GM12878 (cell line): ENCODE measurements around the gene PDCD1LG2. TPM values are rescaled to one million over a fixed set of nuclear protein-coding genes. Genes with fewer than 3 reads are reported as not detected.

Source experiments
- ATAC-seq: fragments of 200-7000 bp; cut with Tn5 transposase; 3 replicates; pipeline ENCODE4 v1.9.1; 2020; ENCODE audit warnings: mild to moderate bottlenecking, moderate library complexity
- BruUV-seq: library from RNA; stranded (reverse); fragments of 400-500 nt; replicated peaks from 2 replicates; lab custom pipeline; 2021; lab: Mats Ljungman, UMichigan
- CTCF ChIA-PET: fragments of 300-600 bp; sonication (Branson Sonifier 250); formaldehyde crosslinking; extraction: SDS; loops from one replicate; lab custom pipeline; 2021; ENCODE audit warnings: inconsistent platforms; lab: Yijun Ruan, JAX
- POLR2A ChIA-PET: fragments of 350-600 bp; formaldehyde crosslinking; extraction: SDS; loops from one replicate; lab custom pipeline; 2021; ENCODE audit warnings: inconsistent platforms; lab: Charles Lee
- RAD21 ChIA-PET: fragments of 300-600 bp; sonication (Branson Sonifier 250); formaldehyde crosslinking; loops from one replicate; lab custom pipeline; 2023; ENCODE audit warnings: antibody characterized with exemption; ENCODE audit not compliant: unreplicated experiment; lab: Charles Lee
- SMC1A ChIA-PET: fragments of 300-600 bp; sonication (Branson Sonifier 250); formaldehyde crosslinking; loops from one replicate; lab custom pipeline; 2023; ENCODE audit not compliant: unreplicated experiment, uncharacterized antibody; lab: Charles Lee
- DNase-seq: peaks from one replicate; pipeline ENCODE4 v3.0.0-alpha.2; 2011; ENCODE audit warnings: low read depth, low spot score
- FAIRE-seq: peaks from 3 replicates; lab custom pipeline; 2011; peaks lifted over from hg19 to GRCh38; lab: Jason Lieb, UNC
- H2AFZ ChIP-seq: 2 replicates; pipeline ENCODE4 v1.6.0; 2011; ENCODE audit warnings: low read depth, low read length, control low read depth; ENCODE audit not compliant: control insufficient read depth
- H3K27ac ChIP-seq: 2 replicates; pipeline ENCODE4 v1.5.1; 2011; ENCODE audit warnings: control low read depth; ENCODE audit not compliant: control insufficient read depth, insufficient read depth
- H3K27me3 ChIP-seq, 2 experiments: replicated peaks in 1 of 2; 2 replicates each; pipeline versions ENCODE4 v1.6.0 to v1.6.1; 2011; ENCODE audit warnings: low read length in 1 of 2; ENCODE audit not compliant: control insufficient read depth in 2 of 2, insufficient read depth in 2 of 2
- H3K36me3 ChIP-seq, 2 experiments: 2 replicates each; pipeline ENCODE4 v1.5.1; 2011; ENCODE audit warnings: low read length in 1 of 2; ENCODE audit not compliant: control insufficient read depth in 2 of 2, insufficient read depth in 2 of 2
- H3K4me1 ChIP-seq: 2 replicates; pipeline ENCODE4 v1.6.1; 2011; ENCODE audit warnings: mild to moderate bottlenecking, low read length, moderate library complexity, mixed read lengths; ENCODE audit not compliant: control insufficient read depth, insufficient read depth
- H3K4me2 ChIP-seq: 2 replicates; pipeline ENCODE4 v1.6.0; 2011; ENCODE audit warnings: control low read depth; ENCODE audit not compliant: control insufficient read depth, insufficient read depth
- H3K4me3 ChIP-seq: fragments of 200-600 bp; sonication (generic); 2 replicates; pipeline ENCODE4 v1.5.1; 2016
- H3K79me2 ChIP-seq: 2 replicates; pipeline ENCODE4 v1.6.0; 2011; ENCODE audit warnings: low read length; ENCODE audit not compliant: control insufficient read depth, insufficient read depth
- H3K9ac ChIP-seq: 2 replicates; pipeline ENCODE4 v1.8.0; 2011; ENCODE audit warnings: low read length, control low read depth, mixed read lengths; ENCODE audit not compliant: control insufficient read depth, insufficient read depth
- H3K9me3 ChIP-seq: replicated peaks from 3 replicates; pipeline ENCODE4 v1.5.1; 2011; ENCODE audit warnings: mild to moderate bottlenecking, low read length; ENCODE audit not compliant: control insufficient read depth, insufficient read depth
- H4K20me1 ChIP-seq: 2 replicates; pipeline ENCODE4 v1.6.0; 2011; ENCODE audit not compliant: control insufficient read depth, insufficient read depth
- ATF7 ChIP-seq: fragments of 450-650 bp; IDR thresholded peaks from 2 replicates; pipeline ENCODE4 v1.6.1; 2016; ENCODE audit warnings: low read depth, mild to moderate bottlenecking
- BCL11A ChIP-seq: IDR thresholded peaks from 2 replicates; pipeline ENCODE4 v1.6.1; 2011; ENCODE audit warnings: low read depth, low read length
- FOXM1 ChIP-seq: IDR thresholded peaks from 2 replicates; pipeline ENCODE4 v1.6.1; 2012; ENCODE audit warnings: low read depth, mild to moderate bottlenecking, inconsistent platforms, low read length, moderate library complexity
- HDAC6 ChIP-seq: fragments of 200-600 bp; sonication (generic); IDR thresholded peaks from one replicate; pipeline ENCODE4 v1.8.0; 2017; ENCODE audit warnings: antibody characterized with exemption; ENCODE audit not compliant: unreplicated experiment
- IKZF2 ChIP-seq, 2 experiments: fragments of 450-650 bp; IDR thresholded peaks; 2 replicates each; pipeline ENCODE4 v1.6.1; 2017; ENCODE audit warnings: mild to moderate bottlenecking in 2 of 2, moderate library complexity in 2 of 2
- IRF4 ChIP-seq: IDR thresholded peaks from 2 replicates; pipeline ENCODE4 v1.6.1; 2011; ENCODE audit warnings: low read depth, low read length
- MEF2B ChIP-seq: fragments of 450-650 bp; IDR thresholded peaks from 2 replicates; pipeline ENCODE4 v1.6.1; 2018; ENCODE audit warnings: mild to moderate bottlenecking, moderate library complexity; ENCODE audit not compliant: partially characterized antibody, poor library complexity, severe bottlenecking
- MYB ChIP-seq: fragments of 150-350 bp; IDR thresholded peaks from 2 replicates; pipeline ENCODE4 v1.6.1; 2014; ENCODE audit warnings: mild to moderate bottlenecking, low read depth, low read length, borderline replicate concordance
- NFIC ChIP-seq: IDR thresholded peaks from 2 replicates; pipeline ENCODE4 v1.6.1; 2012; ENCODE audit warnings: low read depth, mild to moderate bottlenecking, inconsistent platforms, low read length, moderate library complexity
- POLR2AphosphoS2 ChIP-seq: IDR thresholded peaks from 2 replicates; pipeline ENCODE4 v1.6.1; 2011; ENCODE audit warnings: low read depth, mild to moderate bottlenecking, low read length, improper control_type of control experiment, moderate library complexity
- ZNF217 ChIP-seq: fragments of 450-650 bp; IDR thresholded peaks from 2 replicates; pipeline ENCODE4 v1.6.1; 2017; ENCODE audit warnings: antibody characterized with exemption, mild to moderate bottlenecking
- WGBS: methylation state at CpG from one replicate; pipeline ENCODE4 v1.1.6; 2016; ENCODE audit warnings: low lambda C conversion rate; ENCODE audit not compliant: insufficient replicate concordance, insufficient coverage; ENCODE audit errors: missing lambda C conversion rate; 5-methylcytosine and 5-hydroxymethylcytosine counted together
- in situ Hi-C: fragments of 300-500 bp; cut with MboI; formaldehyde crosslinking; loops from 9 replicates; pipeline ENCODE4 v1.14.3; 2018; ENCODE audit warnings: mixed read lengths
- intact Hi-C: fragments of 100-400 bp; cut with micrococcal nuclease; formaldehyde crosslinking; loops from one replicate; pipeline ENCODE4 v1.14.2; 2022; ENCODE audit not compliant: unreplicated experiment
- polyA plus RNA-seq, 11 experiments: library from polyadenylated mRNA; depleted of rRNA in 4 of 11; unstranded in 6 of 11; stranded (reverse) in 5 of 11; fragments of >200 nt; fragmentation: Nextera tagmentation in 4 of 11; fragmentation: Illumina TruSeq in 1 of 11; extraction: Ambion mirVana in 4 of 11; extraction: Trizol in 1 of 11; gene quantifications; 1 replicate in 1 of 11; 2 replicates in 10 of 11; pipeline versions ENCODE4 v1.2.1 to v1.2.3, GENCODE V29; 2011 to 2016; ENCODE audit warnings: inconsistent platforms in 2 of 11, missing spikeins in 2 of 11, low read depth in 1 of 11
- total RNA-seq, 4 experiments: library from RNA; depleted of rRNA in 3 of 4; stranded (reverse); fragments of >200 nt in 3 of 4; fragmentation: Illumina TruSeq in 1 of 4; extraction: Trizol in 1 of 4; gene quantifications; 2 replicates each; pipeline versions ENCODE4 v1.2.1 to v1.2.3, GENCODE V29; 2013 to 2021
- TF ChIP-seq, protein P1 (sequence below): fragments of 450-650 bp; IDR thresholded peaks from 2 replicates; pipeline ENCODE4 v1.6.1; 2017; ENCODE audit warnings: mild to moderate bottlenecking, moderate library complexity

Gene PDCD1LG2
- total and polyA plus RNA-seq, 10 of the 15 experiments (the other 5 are each of a cell fraction or from before 2014, with no cell fraction given): 1.5 to 37.3 (median 3.0) TPM

DNA sequence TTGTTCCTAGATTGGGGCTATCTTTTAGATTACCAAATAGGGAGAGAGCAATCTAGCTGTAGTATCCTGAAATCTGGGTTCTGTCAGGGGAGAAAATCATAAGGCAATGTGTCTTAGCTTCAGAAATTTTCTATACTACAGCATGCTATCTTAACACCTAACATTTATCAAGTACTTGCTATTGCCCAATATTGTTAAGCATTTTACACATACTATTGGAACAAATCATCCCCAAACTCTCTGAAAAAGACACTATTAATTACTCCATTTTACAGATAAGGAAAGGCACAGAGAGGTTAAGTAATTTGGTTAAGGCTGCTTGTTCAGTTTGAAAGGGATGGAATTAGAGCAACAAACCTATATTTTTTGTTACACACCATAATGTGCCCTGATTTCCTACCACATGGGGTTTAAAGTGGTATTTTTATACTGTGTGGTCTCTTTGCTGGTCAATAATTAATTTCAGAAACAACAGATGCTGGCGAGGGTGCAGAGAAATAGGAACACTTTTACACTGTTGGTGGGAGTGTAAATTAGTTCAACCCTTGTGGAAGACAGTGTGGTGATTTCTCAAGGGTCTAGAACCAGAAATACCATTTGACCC, 61.4 kb downstream of the PDCD1LG2 start:
- Histone ChIP-seq H3K4me2 (no peak overlapping the region), H3K79me2 (no peaks in the 10 kb centered on the region), H2AFZ (no peak overlapping the region), H3K9me3 (peaks cover 2% of the 10 kb centered on the region; the same call in 1 of the 3 replicates), H3K27ac (no peak overlapping the region), H3K9ac (no peak overlapping the region), H3K36me3 (peaks cover 0 to 3% of the 10 kb centered on the region in 2 experiments), H4K20me1 (no peaks in the 10 kb centered on the region), H3K4me1 (peaks cover 13% of the 10 kb centered on the region), H3K4me3 (no peak overlapping the region), H3K27me3 (no peaks in the 10 kb centered on the region)
- RAD21 ChIA-PET: interaction anchor here (1.3 to 18.6 kb wide), 5 partner anchors 12 to 733 kb away, joined by 3 to 164 read pairs (median 7); partner anchors contain the start of gene CD274
- SMC1A ChIA-PET: interaction anchor here (1.2 to 25.5 kb wide), 9 partner anchors 13 to 61 kb away, joined by 3 to 389 read pairs (median 7); partner anchors contain the start of gene PDCD1LG2
- POLR2A ChIA-PET: interaction anchor here (0.7 to 1.8 kb wide), 4 partner anchors 8 to 112 kb away, joined by 3 to 9 read pairs (median 4); no protein-coding TSS in a partner anchor
- TF ChIP-seq MEF2B (peak; percentile 15), HDAC6 (no peak)
- ATAC-seq (peak; percentile 48), DNase-seq (no peak), FAIRE-seq (no peak)
- 87% methylated on average over 1 of the region's 1 CpG for WGBS
- CTCF ChIA-PET: interaction anchor here (1.3 to 2.3 kb wide), 3 partner anchors 9 to 18 kb away, joined by 3 to 11 read pairs (median 3); no protein-coding TSS in a partner anchor
- in situ Hi-C loops: no loop called here
- BruUV-seq: no TSS peak
- intact Hi-C loops: no loop called here

DNA sequence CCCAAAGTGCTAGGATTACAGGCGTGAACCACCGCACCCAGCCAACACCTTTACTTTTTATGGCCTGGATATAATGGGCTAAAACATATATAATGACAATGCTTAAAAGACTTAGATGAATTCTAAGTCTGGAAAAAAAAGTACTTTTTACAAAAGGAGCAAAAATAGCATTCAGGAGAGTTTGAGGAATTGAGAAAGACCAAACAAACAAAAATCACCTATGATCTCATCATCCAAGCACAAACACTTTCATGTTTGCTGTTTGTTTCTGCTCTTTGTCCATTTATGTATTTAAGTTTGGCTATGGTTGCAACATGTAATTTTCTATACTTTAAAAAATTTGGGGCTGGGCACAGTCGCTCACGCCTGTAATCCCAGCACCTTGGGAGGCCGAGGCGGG, 63.8 kb downstream of the PDCD1LG2 start:
- Histone ChIP-seq H3K4me3 (no peak overlapping the region), H3K27me3 (no peaks in the 10 kb centered on the region), H3K27ac (no peak overlapping the region), H3K9me3 (0 out of 3 replicates have a peak, but pooled peaks cover 2% of the 10 kb centered on the region), H4K20me1 (no peaks in the 10 kb centered on the region), H3K9ac (no peak overlapping the region), H3K79me2 (no peaks in the 10 kb centered on the region), H3K4me1 (peaks cover 14% of the 10 kb centered on the region), H3K4me2 (no peak overlapping the region), H2AFZ (no peak overlapping the region), H3K36me3 (peaks cover 0 to 3% of the 10 kb centered on the region in 2 experiments)
- ChIA-PET POLR2A (interaction anchor here (0.7 to 3.3 kb wide), 6 partner anchors 9 to 124 kb away, joined by 3 to 18 read pairs (median 4); partner anchors contain the start of genes CD274 and PDCD1LG2), RAD21 (interaction anchor here (0.8 to 18.6 kb wide), 4 partner anchors 9 to 132 kb away, joined by 3 to 164 read pairs (median 4); partner anchors contain the start of gene CD274), SMC1A (interaction anchor here (0.8 to 1.5 kb wide), 5 partner anchors 10 to 44 kb away, joined by 3 to 8 read pairs (median 3); no protein-coding TSS in a partner anchor), CTCF (interaction anchor here (1.0 to 1.6 kb wide), 5 partner anchors 10 to 130 kb away, joined by 3 to 6 read pairs (median 3); no protein-coding TSS in a partner anchor)
- DNase-seq: no peak
- FAIRE-seq: no peak
- intact Hi-C loops: no loop called here
- BruUV-seq: no TSS peak
- in situ Hi-C loops: no loop called here
- no peak for ATAC-seq
- 99% methylated on average over 6 of the region's 6 CpGs for WGBS
- TF ChIP-seq MYB (no peak), BCL11A (peak; percentile 21; the same call in 1 of the 2 replicates), POLR2AphosphoS2 (no peak), ZNF217 (no peak), ATF7 (peak; percentile 58; the same call in 1 of the 2 replicates), IRF4 (0 out of 2 replicates have a peak, but pooled peaks have one; percentile 20), NFIC (peak; percentile 63; the same call in 1 of the 2 replicates), FOXM1 (peak; percentile 49; the same call in 1 of the 2 replicates), IKZF2 (IDR thresholded peaks at IDR 0.05) (peak in 1 of 2 experiments; percentile 24; a peak in 1 of 4 replicates)
- TF ChIP-seq, protein P1, sequence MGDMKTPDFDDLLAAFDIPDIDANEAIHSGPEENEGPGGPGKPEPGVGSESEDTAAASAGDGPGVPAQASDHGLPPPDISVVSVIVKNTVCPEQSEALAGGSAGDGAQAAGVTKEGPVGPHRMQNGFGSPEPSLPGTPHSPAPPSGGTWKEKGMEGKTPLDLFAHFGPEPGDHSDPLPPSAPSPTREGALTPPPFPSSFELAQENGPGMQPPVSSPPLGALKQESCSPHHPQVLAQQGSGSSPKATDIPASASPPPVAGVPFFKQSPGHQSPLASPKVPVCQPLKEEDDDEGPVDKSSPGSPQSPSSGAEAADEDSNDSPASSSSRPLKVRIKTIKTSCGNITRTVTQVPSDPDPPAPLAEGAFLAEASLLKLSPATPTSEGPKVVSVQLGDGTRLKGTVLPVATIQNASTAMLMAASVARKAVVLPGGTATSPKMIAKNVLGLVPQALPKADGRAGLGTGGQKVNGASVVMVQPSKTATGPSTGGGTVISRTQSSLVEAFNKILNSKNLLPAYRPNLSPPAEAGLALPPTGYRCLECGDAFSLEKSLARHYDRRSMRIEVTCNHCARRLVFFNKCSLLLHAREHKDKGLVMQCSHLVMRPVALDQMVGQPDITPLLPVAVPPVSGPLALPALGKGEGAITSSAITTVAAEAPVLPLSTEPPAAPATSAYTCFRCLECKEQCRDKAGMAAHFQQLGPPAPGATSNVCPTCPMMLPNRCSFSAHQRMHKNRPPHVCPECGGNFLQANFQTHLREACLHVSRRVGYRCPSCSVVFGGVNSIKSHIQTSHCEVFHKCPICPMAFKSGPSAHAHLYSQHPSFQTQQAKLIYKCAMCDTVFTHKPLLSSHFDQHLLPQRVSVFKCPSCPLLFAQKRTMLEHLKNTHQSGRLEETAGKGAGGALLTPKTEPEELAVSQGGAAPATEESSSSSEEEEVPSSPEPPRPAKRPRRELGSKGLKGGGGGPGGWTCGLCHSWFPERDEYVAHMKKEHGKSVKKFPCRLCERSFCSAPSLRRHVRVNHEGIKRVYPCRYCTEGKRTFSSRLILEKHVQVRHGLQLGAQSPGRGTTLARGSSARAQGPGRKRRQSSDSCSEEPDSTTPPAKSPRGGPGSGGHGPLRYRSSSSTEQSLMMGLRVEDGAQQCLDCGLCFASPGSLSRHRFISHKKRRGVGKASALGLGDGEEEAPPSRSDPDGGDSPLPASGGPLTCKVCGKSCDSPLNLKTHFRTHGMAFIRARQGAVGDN: no peak
